NT2/D1 (cell line): ENCODE measurements around the gene RPS27A.

Experiments used
- SUZ12 ChIP-seq: IDR thresholded peaks from 2 replicates; pipeline ENCODE4 v1.6.1; 2011; ENCODE audit not compliant: insufficient read length, insufficient read depth; ENCODE audit errors: extremely low read depth
- YY1 ChIP-seq: IDR thresholded peaks from 2 replicates; pipeline ENCODE4 v1.6.1; 2011; ENCODE audit not compliant: insufficient read length, insufficient read depth
- ZNF274 ChIP-seq: IDR thresholded peaks from 2 replicates; pipeline ENCODE4 v1.6.1; 2011; ENCODE audit warnings: mild to moderate bottlenecking, low read depth, low read length

- no peak for TF ChIP-seq SUZ12
- no peak for TF ChIP-seq YY1
- TF ChIP-seq ZNF274, result no peak
Observed at GRCh38 chr2:55268288-55268906, 35.9 kb downstream of the RPS27A start.
